ENCODE data around the gene LRRC52. TPM values are rescaled to one million over a fixed set of nuclear protein-coding genes. Genes with fewer than 3 reads are reported as not detected.

Gene LRRC52
- total RNA-seq, 4 donors from 2014 or later = not detected

DNA sequence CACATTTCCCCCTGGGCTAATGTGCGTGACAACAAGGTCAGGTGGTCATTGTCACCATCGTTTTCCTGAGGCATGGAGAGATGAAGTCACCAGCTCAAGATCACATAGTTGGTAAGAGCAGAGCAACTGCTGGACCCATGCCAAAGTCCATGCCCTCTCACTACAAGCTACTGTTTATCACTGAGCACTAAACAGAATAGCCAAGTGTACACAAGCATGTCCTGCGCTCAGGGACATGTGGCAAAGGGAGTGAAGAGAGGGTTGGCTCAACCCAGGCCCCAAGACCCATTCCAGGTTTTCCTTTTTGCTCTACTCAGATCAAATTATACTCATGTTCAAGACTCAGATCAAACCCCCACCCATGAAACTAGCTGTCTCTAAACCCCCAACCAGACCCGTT, 20.8 kb downstream of the LRRC52 start:
- no peak for DNase-seq
- H3K4me1 ChIP-seq = no peaks in the 10 kb centered on the region
- no peak overlapping the region for H3K27ac ChIP-seq
- H3K36me3 ChIP-seq = no peaks in the 10 kb centered on the region
- TF ChIP-seq, protein P1, sequence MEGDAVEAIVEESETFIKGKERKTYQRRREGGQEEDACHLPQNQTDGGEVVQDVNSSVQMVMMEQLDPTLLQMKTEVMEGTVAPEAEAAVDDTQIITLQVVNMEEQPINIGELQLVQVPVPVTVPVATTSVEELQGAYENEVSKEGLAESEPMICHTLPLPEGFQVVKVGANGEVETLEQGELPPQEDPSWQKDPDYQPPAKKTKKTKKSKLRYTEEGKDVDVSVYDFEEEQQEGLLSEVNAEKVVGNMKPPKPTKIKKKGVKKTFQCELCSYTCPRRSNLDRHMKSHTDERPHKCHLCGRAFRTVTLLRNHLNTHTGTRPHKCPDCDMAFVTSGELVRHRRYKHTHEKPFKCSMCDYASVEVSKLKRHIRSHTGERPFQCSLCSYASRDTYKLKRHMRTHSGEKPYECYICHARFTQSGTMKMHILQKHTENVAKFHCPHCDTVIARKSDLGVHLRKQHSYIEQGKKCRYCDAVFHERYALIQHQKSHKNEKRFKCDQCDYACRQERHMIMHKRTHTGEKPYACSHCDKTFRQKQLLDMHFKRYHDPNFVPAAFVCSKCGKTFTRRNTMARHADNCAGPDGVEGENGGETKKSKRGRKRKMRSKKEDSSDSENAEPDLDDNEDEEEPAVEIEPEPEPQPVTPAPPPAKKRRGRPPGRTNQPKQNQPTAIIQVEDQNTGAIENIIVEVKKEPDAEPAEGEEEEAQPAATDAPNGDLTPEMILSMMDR (IDR thresholded peaks at IDR 0.05) = no peak
- TF ChIP-seq POLR2A (IDR thresholded peaks at IDR 0.05) = no peak
- no peaks in the 10 kb centered on the region for H3K27me3 ChIP-seq
- H3K9me3 ChIP-seq = no peaks in the 10 kb centered on the region
- H3K4me3 ChIP-seq = no peak overlapping the region

- Histone ChIP-seq H3K4me1 (no peaks in the 10 kb centered on the region), H3K27me3 (no peaks in the 10 kb centered on the region), H3K9me3 (no peaks in the 10 kb centered on the region), H3K36me3 (no peaks in the 10 kb centered on the region), H3K27ac (no peak overlapping the region), H3K4me3 (no peak overlapping the region)
- TF ChIP-seq POLR2A (IDR thresholded peaks at IDR 0.05) = no peak
- TF ChIP-seq, protein P1 (IDR thresholded peaks at IDR 0.05) = no peak
- no peak for DNase-seq
Observed at GRCh38 chr1:165565751-165566490, 22.1 kb downstream of the LRRC52 start.

- no peaks in the 10 kb centered on the region for H3K9me3 ChIP-seq
- H3K27me3 ChIP-seq = no peaks in the 10 kb centered on the region
- H3K4me1 ChIP-seq = no peaks in the 10 kb centered on the region
- H3K36me3 ChIP-seq = no peaks in the 10 kb centered on the region
- TF ChIP-seq, protein P1 (IDR thresholded peaks at IDR 0.05) = no peak
- TF ChIP-seq POLR2A (IDR thresholded peaks at IDR 0.05) = no peak
- no peak overlapping the region for H3K27ac ChIP-seq
- H3K4me3 ChIP-seq = no peak overlapping the region
- no peak for DNase-seq
Observed at GRCh38 chr1:165570078-165570477, 26.3 kb downstream of the LRRC52 start.

GRCh38 chr1:165573787-165574186, 30.0 kb downstream of the LRRC52 start:
- Histone ChIP-seq H3K4me1 (no peaks in the 10 kb centered on the region), H3K27ac (no peak overlapping the region), H3K9me3 (no peaks in the 10 kb centered on the region), H3K36me3 (no peaks in the 10 kb centered on the region), H3K27me3 (no peaks in the 10 kb centered on the region), H3K4me3 (no peak overlapping the region)
- TF ChIP-seq POLR2A (IDR thresholded peaks at IDR 0.05) = no peak
- TF ChIP-seq, protein P1 (IDR thresholded peaks at IDR 0.05) = no peak
- DNase-seq = no peak

DNA sequence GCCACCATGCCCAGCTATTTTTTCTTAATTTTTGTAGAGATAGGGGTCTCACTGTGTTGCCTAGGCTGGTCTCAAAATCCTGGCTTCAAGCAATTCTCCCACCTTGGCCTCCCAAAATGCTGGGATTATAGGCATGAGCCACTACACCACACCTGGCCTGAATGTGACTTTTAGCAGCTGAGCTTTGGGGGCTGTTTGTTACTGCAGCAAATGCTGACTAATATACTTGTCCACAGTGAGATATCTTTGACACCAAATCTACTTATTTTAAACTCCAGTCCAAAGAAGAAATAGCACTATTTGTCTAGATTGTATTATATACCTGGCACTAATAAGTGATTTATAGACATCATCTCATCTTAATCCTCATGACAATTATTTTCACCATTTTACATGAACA, 30.5 kb downstream of the LRRC52 start:
- no peak overlapping the region for H3K27ac ChIP-seq

More for the DNA sequence above, 30.5 kb downstream of the LRRC52 start:
- TF ChIP-seq POLR2A (IDR thresholded peaks at IDR 0.05) = no peak
- TF ChIP-seq, protein P1 (IDR thresholded peaks at IDR 0.05) = no peak
- no peak for DNase-seq
- H3K9me3 ChIP-seq = no peaks in the 10 kb centered on the region
- H3K4me1 ChIP-seq = no peaks in the 10 kb centered on the region
- no peaks in the 10 kb centered on the region for H3K27me3 ChIP-seq
- no peak overlapping the region for H3K4me3 ChIP-seq
- no peaks in the 10 kb centered on the region for H3K36me3 ChIP-seq

Measured in Peyer's patch (tissue), 4 donors.